Peyer's patch (tissue), 4 donors: ENCODE results near the gene IBTK. TPM values are rescaled to one million over a fixed set of nuclear protein-coding genes. Genes with fewer than 3 reads are reported as not detected.

Source experiments
- DNase-seq, 3 donors: peaks; one replicate each; pipeline ENCODE4 v3.0.0-alpha.2; 2017 to 2019
- H3K27ac ChIP-seq, 4 donors: fragments of 200-600 bp; sonication (generic); one replicate each; pipeline ENCODE4 v1.5.1; 2016 to 2019
- H3K27me3 ChIP-seq, 2 donors: fragments of 200-600 bp; sonication (generic); one replicate each; pipeline ENCODE4 v1.5.1; 2019
- H3K36me3 ChIP-seq, 3 donors: fragments of 200-600 bp; sonication (generic); one replicate each; pipeline ENCODE4 v1.5.1; 2016 to 2019
- H3K4me1 ChIP-seq, 4 donors: fragments of 200-600 bp; sonication (generic); one replicate each; pipeline ENCODE4 v1.5.1; 2016 to 2019
- H3K4me3 ChIP-seq, 4 donors: fragments of 200-600 bp; sonication (generic); 1 replicate in 3 of 4; 2 replicates in 1 of 4; pipeline ENCODE4 v1.5.1; 2016 to 2019; ENCODE audit warnings: mild to moderate bottlenecking in 1 of 4
- H3K9me3 ChIP-seq, 4 donors: fragments of 200-600 bp; sonication (generic); one replicate each; pipeline ENCODE4 v1.5.1; 2016 to 2019; ENCODE audit warnings: mild to moderate bottlenecking in 1 of 4
- CTCF ChIP-seq, 6 experiments: fragments of 450-650 bp in 4 of 6; fragments of 200-600 bp in 2 of 6; sonication (generic) in 1 of 6; IDR thresholded peaks; one replicate each; pipeline ENCODE4 v1.5.1; 2017 to 2019; ENCODE audit warnings: antibody characterized with exemption in 6 of 6, mild to moderate bottlenecking in 3 of 6, moderate library complexity in 1 of 6
- POLR2A ChIP-seq, 2 donors: fragments of 450-650 bp; IDR thresholded peaks; one replicate each; pipeline ENCODE4 v1.5.1; 2017; ENCODE audit warnings: antibody characterized with exemption in 2 of 2, mild to moderate bottlenecking in 2 of 2, moderate library complexity in 2 of 2
- total RNA-seq, 4 donors: library from RNA; depleted of rRNA; stranded (reverse); fragments of >200 nt; gene quantifications; one replicate each; pipeline ENCODE4 v1.1.0, GENCODE V29; 2016

The IBTK gene
- total RNA-seq, 4 donors from 2014 or later: 30.3 to 45.2 (median 35.9) TPM

GRCh38 chr6:82145926-82146452 lies 101.6 kb downstream of the IBTK start:
- Histone ChIP-seq H3K27ac (no peak overlapping the region), H3K4me3 (no peak overlapping the region), H3K36me3 (no peaks in the 10 kb centered on the region), H3K9me3 (no peaks in the 10 kb centered on the region), H3K27me3 (no peaks in the 10 kb centered on the region), H3K4me1 (peaks cover 0 to 15% (median 0%) of the 10 kb centered on the region in 4 donors)
- no peak for DNase-seq
- TF ChIP-seq POLR2A (IDR thresholded peaks at IDR 0.05) (no peak), CTCF (IDR thresholded peaks at IDR 0.05) (no peak)

- H3K27me3 ChIP-seq: no peaks in the 10 kb centered on the region
- DNase-seq: peak in 1 of 3 donors; percentile 72
- no peaks in the 10 kb centered on the region for H3K36me3 ChIP-seq
- H3K27ac ChIP-seq: peak overlapping the region in 2 of 4 donors; percentile 57
- no peaks in the 10 kb centered on the region for H3K9me3 ChIP-seq
- no peak for TF ChIP-seq POLR2A (IDR thresholded peaks at IDR 0.05)
- TF ChIP-seq CTCF (IDR thresholded peaks at IDR 0.05): no peak
- no peak overlapping the region for H3K4me3 ChIP-seq
- peaks cover 0 to 15% (median 0%) of the 10 kb centered on the region in 4 donors for H3K4me1 ChIP-seq
These were observed 102.6 kb downstream of the IBTK start for GRCh38 chr6:82144852-82145340.

GRCh38 chr6:82144007-82144851 lies 103.3 kb downstream of the IBTK start:
- no peaks in the 10 kb centered on the region for H3K9me3 ChIP-seq
- H3K4me3 ChIP-seq: no peak overlapping the region
- H3K27me3 ChIP-seq: no peaks in the 10 kb centered on the region
- DNase-seq: peak in 2 of 3 donors; percentile 48 to 72
- H3K4me1 ChIP-seq: peaks cover 0 to 15% (median 0%) of the 10 kb centered on the region in 4 donors
- peak overlapping the region in 2 of 4 donors; percentile 57 for H3K27ac ChIP-seq
- TF ChIP-seq CTCF (IDR thresholded peaks at IDR 0.05) (no peak), POLR2A (IDR thresholded peaks at IDR 0.05) (no peak)
- no peaks in the 10 kb centered on the region for H3K36me3 ChIP-seq

GRCh38 chr6:82143041-82143481 lies 104.5 kb downstream of the IBTK start:
- no peaks in the 10 kb centered on the region for H3K36me3 ChIP-seq
- no peak overlapping the region for H3K27ac ChIP-seq
- no peaks in the 10 kb centered on the region for H3K9me3 ChIP-seq
- H3K27me3 ChIP-seq: no peaks in the 10 kb centered on the region
- no peak for DNase-seq
- peaks cover 0 to 15% (median 0%) of the 10 kb centered on the region in 4 donors for H3K4me1 ChIP-seq
- H3K4me3 ChIP-seq: no peak overlapping the region
- TF ChIP-seq CTCF (IDR thresholded peaks at IDR 0.05) (no peak), POLR2A (IDR thresholded peaks at IDR 0.05) (no peak)

- DNase-seq: no peak
- Histone ChIP-seq H3K9me3 (no peaks in the 10 kb centered on the region), H3K4me1 (peaks cover 0 to 15% (median 0%) of the 10 kb centered on the region in 4 donors), H3K27me3 (no peaks in the 10 kb centered on the region), H3K4me3 (no peak overlapping the region), H3K36me3 (no peaks in the 10 kb centered on the region), H3K27ac (no peak overlapping the region)
- TF ChIP-seq CTCF (IDR thresholded peaks at IDR 0.05): no peak
- no peak for TF ChIP-seq POLR2A (IDR thresholded peaks at IDR 0.05)
These were observed 105.0 kb downstream of the IBTK start for GRCh38 chr6:82142524-82142923.
